ENCODE results near the gene CACNA1H. TPM values are rescaled to one million over a fixed set of nuclear protein-coding genes. Genes with fewer than 3 reads are reported as not detected.

CACNA1H gene
- total RNA-seq, 1 donor from 2014 or later = 36.2 TPM

GRCh38 chr16:1122398-1122765 is 30.5 kb upstream of the CACNA1H start:
- DNase-seq (ENCODE audit: low read depth) = no peak

- DNase-seq (ENCODE audit: low read depth) = no peak
Measured at GRCh38 chr16:1123525-1124230, 29.2 kb upstream of the CACNA1H start.

- no peak for DNase-seq (ENCODE audit: low read depth)
Measured at GRCh38 chr16:1124291-1124690, 28.6 kb upstream of the CACNA1H start.

- DNase-seq (ENCODE audit: low read depth) = no peak
Measured at GRCh38 chr16:1124795-1125194, 28.1 kb upstream of the CACNA1H start.

- DNase-seq (ENCODE audit: low read depth) = peak; percentile 7
Measured at GRCh38 chr16:1125471-1125870, 27.4 kb upstream of the CACNA1H start.

- no peak for DNase-seq (ENCODE audit: low read depth)
Measured at GRCh38 chr16:1126044-1126443, 26.9 kb upstream of the CACNA1H start.

- no peak for DNase-seq (ENCODE audit: low read depth)
Measured at GRCh38 chr16:1126586-1126985, 26.3 kb upstream of the CACNA1H start.

GRCh38 chr16:1127101-1127500 is 25.8 kb upstream of the CACNA1H start:
- DNase-seq (ENCODE audit: low read depth) = no peak

- DNase-seq (ENCODE audit: low read depth) = no peak
Measured at GRCh38 chr16:1127971-1128715, 24.8 kb upstream of the CACNA1H start.

- DNase-seq (ENCODE audit: low read depth) = no peak
Measured at GRCh38 chr16:1129106-1129960, 23.6 kb upstream of the CACNA1H start.

GRCh38 chr16:1130382-1130781 is 22.5 kb upstream of the CACNA1H start:
- no peak for DNase-seq (ENCODE audit: low read depth)

- DNase-seq (ENCODE audit: low read depth) = no peak
Measured at GRCh38 chr16:1131378-1131994, 21.4 kb upstream of the CACNA1H start.

- DNase-seq (ENCODE audit: low read depth) = no peak
Measured at GRCh38 chr16:1132431-1132830, 20.5 kb upstream of the CACNA1H start.

- no peak for DNase-seq (ENCODE audit: low read depth)
Measured at GRCh38 chr16:1133271-1133670, 19.6 kb upstream of the CACNA1H start.

- DNase-seq (ENCODE audit: low read depth) = no peak
Measured at GRCh38 chr16:1133810-1134520, 18.9 kb upstream of the CACNA1H start.

- DNase-seq (ENCODE audit: low read depth) = peak; percentile 16
Measured at GRCh38 chr16:1134776-1135458, 18.0 kb upstream of the CACNA1H start.

GRCh38 chr16:1135459-1135825 is 17.5 kb upstream of the CACNA1H start:
- no peak for DNase-seq (ENCODE audit: low read depth)

- DNase-seq (ENCODE audit: low read depth) = peak; percentile 80
Measured at GRCh38 chr16:1137604-1138003, 15.3 kb upstream of the CACNA1H start.

- no peak for DNase-seq (ENCODE audit: low read depth)
Measured at GRCh38 chr16:1140582-1141162, 12.2 kb upstream of the CACNA1H start.

- DNase-seq (ENCODE audit: low read depth) = no peak
Measured at GRCh38 chr16:1141191-1141590, 11.7 kb upstream of the CACNA1H start.

GRCh38 chr16:1141716-1142115 is 11.2 kb upstream of the CACNA1H start:
- no peak for DNase-seq (ENCODE audit: low read depth)
